ENCODE data around the gene OR6Y1. TPM values are rescaled to one million over a fixed set of nuclear protein-coding genes. Genes with fewer than 3 reads are reported as not detected.

OR6Y1 gene
- polyA plus RNA-seq, 1 of the 3 experiments (the other 2 are of a cell fraction): not detected

DNA sequence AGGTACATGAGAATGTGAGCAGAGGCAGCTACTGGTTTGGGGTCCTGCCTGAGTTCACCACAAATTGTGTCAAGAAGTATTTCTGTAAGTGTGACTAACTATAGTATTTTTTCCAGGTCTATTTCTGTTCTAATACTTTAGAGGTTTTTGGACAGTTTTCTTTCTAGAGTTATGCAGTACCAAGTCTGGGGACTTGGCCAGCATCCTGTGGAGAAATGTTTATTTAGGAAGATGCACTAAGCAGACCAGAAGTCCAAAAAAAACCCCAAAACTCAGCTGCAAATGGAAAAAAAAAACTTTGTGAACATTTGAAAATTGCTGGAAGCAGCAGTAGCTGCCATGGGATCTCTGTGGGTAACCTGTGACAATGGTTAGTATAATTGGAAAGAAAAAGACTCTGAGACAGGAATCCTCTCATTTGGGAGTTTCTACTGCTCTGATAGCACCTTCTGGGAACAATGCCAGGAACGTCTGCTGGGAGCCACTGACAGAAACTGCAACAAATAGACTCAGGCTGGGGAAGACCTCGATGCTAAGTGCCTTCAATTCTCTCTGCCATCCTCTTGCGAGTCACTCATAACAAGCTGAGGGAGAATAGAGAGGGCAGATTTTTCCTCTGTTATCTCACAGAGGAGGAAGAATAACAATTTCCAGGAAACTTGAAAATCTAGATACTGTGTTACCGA lies 44.6 kb downstream of the OR6Y1 start:
- no peak for DNase-seq
- no peak for TF ChIP-seq FOXJ3 (CRISPR knock-in tag; IDR thresholded peaks at IDR 0.05)
- no peak for TF ChIP-seq FOXM1 (IDR thresholded peaks at IDR 0.05; ENCODE audit: low read depth)
- TF ChIP-seq SMC3 (IDR thresholded peaks at IDR 0.05; ENCODE audit: low read depth, low read length): no peak
- TF ChIP-seq, protein P1, sequence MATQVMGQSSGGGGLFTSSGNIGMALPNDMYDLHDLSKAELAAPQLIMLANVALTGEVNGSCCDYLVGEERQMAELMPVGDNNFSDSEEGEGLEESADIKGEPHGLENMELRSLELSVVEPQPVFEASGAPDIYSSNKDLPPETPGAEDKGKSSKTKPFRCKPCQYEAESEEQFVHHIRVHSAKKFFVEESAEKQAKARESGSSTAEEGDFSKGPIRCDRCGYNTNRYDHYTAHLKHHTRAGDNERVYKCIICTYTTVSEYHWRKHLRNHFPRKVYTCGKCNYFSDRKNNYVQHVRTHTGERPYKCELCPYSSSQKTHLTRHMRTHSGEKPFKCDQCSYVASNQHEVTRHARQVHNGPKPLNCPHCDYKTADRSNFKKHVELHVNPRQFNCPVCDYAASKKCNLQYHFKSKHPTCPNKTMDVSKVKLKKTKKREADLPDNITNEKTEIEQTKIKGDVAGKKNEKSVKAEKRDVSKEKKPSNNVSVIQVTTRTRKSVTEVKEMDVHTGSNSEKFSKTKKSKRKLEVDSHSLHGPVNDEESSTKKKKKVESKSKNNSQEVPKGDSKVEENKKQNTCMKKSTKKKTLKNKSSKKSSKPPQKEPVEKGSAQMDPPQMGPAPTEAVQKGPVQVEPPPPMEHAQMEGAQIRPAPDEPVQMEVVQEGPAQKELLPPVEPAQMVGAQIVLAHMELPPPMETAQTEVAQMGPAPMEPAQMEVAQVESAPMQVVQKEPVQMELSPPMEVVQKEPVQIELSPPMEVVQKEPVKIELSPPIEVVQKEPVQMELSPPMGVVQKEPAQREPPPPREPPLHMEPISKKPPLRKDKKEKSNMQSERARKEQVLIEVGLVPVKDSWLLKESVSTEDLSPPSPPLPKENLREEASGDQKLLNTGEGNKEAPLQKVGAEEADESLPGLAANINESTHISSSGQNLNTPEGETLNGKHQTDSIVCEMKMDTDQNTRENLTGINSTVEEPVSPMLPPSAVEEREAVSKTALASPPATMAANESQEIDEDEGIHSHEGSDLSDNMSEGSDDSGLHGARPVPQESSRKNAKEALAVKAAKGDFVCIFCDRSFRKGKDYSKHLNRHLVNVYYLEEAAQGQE (IDR thresholded peaks at IDR 0.05; ENCODE audit: low read depth, low read length): no peak
- TF ChIP-seq GATA2 (CRISPR knock-in tag; IDR thresholded peaks at IDR 0.05): no peak
- no peak for TF ChIP-seq RXRA (IDR thresholded peaks at IDR 0.05; ENCODE audit: borderline replicate concordance, low read depth)
- TF ChIP-seq, protein P2, sequence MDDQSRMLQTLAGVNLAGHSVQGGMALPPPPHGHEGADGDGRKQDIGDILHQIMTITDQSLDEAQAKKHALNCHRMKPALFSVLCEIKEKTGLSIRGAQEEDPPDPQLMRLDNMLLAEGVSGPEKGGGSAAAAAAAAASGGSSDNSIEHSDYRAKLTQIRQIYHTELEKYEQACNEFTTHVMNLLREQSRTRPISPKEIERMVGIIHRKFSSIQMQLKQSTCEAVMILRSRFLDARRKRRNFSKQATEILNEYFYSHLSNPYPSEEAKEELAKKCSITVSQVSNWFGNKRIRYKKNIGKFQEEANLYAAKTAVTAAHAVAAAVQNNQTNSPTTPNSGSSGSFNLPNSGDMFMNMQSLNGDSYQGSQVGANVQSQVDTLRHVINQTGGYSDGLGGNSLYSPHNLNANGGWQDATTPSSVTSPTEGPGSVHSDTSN (IDR thresholded peaks at IDR 0.05): no peak
- no peak for TF ChIP-seq TAF1 (IDR thresholded peaks at IDR 0.05; ENCODE audit: borderline replicate concordance, low read depth, low read length)
- TF ChIP-seq, protein P3, sequence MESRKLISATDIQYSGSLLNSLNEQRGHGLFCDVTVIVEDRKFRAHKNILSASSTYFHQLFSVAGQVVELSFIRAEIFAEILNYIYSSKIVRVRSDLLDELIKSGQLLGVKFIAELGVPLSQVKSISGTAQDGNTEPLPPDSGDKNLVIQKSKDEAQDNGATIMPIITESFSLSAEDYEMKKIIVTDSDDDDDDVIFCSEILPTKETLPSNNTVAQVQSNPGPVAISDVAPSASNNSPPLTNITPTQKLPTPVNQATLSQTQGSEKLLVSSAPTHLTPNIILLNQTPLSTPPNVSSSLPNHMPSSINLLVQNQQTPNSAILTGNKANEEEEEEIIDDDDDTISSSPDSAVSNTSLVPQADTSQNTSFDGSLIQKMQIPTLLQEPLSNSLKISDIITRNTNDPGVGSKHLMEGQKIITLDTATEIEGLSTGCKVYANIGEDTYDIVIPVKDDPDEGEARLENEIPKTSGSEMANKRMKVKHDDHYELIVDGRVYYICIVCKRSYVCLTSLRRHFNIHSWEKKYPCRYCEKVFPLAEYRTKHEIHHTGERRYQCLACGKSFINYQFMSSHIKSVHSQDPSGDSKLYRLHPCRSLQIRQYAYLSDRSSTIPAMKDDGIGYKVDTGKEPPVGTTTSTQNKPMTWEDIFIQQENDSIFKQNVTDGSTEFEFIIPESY (IDR thresholded peaks at IDR 0.05; ENCODE audit: borderline replicate concordance, low read depth): no peak
- TF ChIP-seq RFX5 (IDR thresholded peaks at IDR 0.05; ENCODE audit: low read length): no peak
- no peak for TF ChIP-seq ELF1 (IDR thresholded peaks at IDR 0.05)
- no peak for TF ChIP-seq RCOR1 (IDR thresholded peaks at IDR 0.05; ENCODE audit: low read length)
- no peak for TF ChIP-seq POLR2AphosphoS5 (IDR thresholded peaks at IDR 0.05; ENCODE audit: low read depth, low read length)
- no peak for TF ChIP-seq GABPA (IDR thresholded peaks at IDR 0.05; ENCODE audit: low read depth)
- TF ChIP-seq MXI1 (IDR thresholded peaks at IDR 0.05; ENCODE audit: low read depth, low read length): no peak
- Histone ChIP-seq H3F3A (replicated peaks; ENCODE audit: insufficient read depth) (no peaks in the 10 kb centered on the region), H3K4me2 (no peak overlapping the region), H3K36me3 (replicated peaks in 1 of 2; ENCODE audit: control insufficient read depth in 1 of 2, insufficient read depth in 2 of 2, low read length in 1 of 2) (no peaks in the 10 kb centered on the region), H3K9me2 (no peaks in the 10 kb centered on the region), H3K27ac (ENCODE audit: low read depth in 2 of 2, low read length in 1 of 2) (no peak overlapping the region), H3K27me3 (ENCODE audit: insufficient read depth) (no peaks in the 10 kb centered on the region), H3K4me1 (ENCODE audit: control insufficient read depth in 1 of 2, insufficient read depth in 2 of 2, low read depth in 1 of 2, low read length in 1 of 2) (no peaks in the 10 kb centered on the region), H3K9me3 (no peaks in the 10 kb centered on the region), H4K20me1 (ENCODE audit: insufficient read depth) (no peaks in the 10 kb centered on the region), H3K4me3 (ENCODE audit: low read depth in 2 of 2, low read length in 1 of 2) (no peak overlapping the region), H3K79me2 (ENCODE audit: insufficient read depth) (no peaks in the 10 kb centered on the region), H2AFZ (ENCODE audit: low read depth) (no peak overlapping the region), H3K9ac (no peak overlapping the region)
- POLR2A ChIA-PET: no interaction called here
- 2% methylated on average over 4 of the region's 4 CpGs for WGBS (ENCODE audit: low lambda C conversion rate)
- CTCF ChIA-PET: no interaction called here
